Prostate gland (tissue), 2 donors: ENCODE data around the gene CPLX1. TPM values are rescaled to one million over a fixed set of nuclear protein-coding genes. Genes with fewer than 3 reads are reported as not detected.

Experiments
- DNase-seq: peaks from one replicate; pipeline ENCODE4 v3.0.0-alpha.2; 2019; ENCODE audit warnings: low spot score
- H3K27ac ChIP-seq, 2 donors: fragments of 200-600 bp; sonication (generic); 2 replicates each; pipeline ENCODE4 v1.5.1; 2017 to 2019
- H3K27me3 ChIP-seq: fragments of 200-600 bp; sonication (generic); replicated peaks from 2 replicates; pipeline ENCODE4 v1.5.1; 2019; ENCODE audit not compliant: insufficient read depth
- H3K36me3 ChIP-seq, 2 donors: fragments of 200-600 bp; sonication (generic); 1 replicate in 1 of 2; 2 replicates in 1 of 2; pipeline versions ENCODE4 v1.5.1 to v1.8.1; 2017 to 2019
- H3K4me1 ChIP-seq: fragments of 200-600 bp; sonication (generic); replicated peaks from 2 replicates; pipeline ENCODE4 v1.5.1; 2019
- H3K4me3 ChIP-seq, 2 donors: fragments of 200-600 bp; sonication (generic); 2 replicates each; pipeline ENCODE4 v1.5.1; 2017 to 2019
- H3K9me3 ChIP-seq: fragments of 200-600 bp; sonication (generic); 2 replicates; pipeline ENCODE4 v1.5.1; 2017
- CTCF ChIP-seq, 4 experiments: fragments of 200-600 bp in 2 of 4; fragments of 450-650 bp in 2 of 4; sonication (generic) in 2 of 4; IDR thresholded peaks; 1 replicate in 3 of 4; 2 replicates in 1 of 4; pipeline ENCODE4 v1.5.1; 2016 to 2019; ENCODE audit warnings: antibody characterized with exemption in 4 of 4, mild to moderate bottlenecking in 2 of 4, moderate library complexity in 2 of 4
- POLR2A ChIP-seq: fragments of 450-650 bp; IDR thresholded peaks from one replicate; pipeline ENCODE4 v1.6.1; 2016; ENCODE audit warnings: antibody characterized with exemption, mild to moderate bottlenecking
- POLR2AphosphoS5 ChIP-seq: sonication (generic); formaldehyde crosslinking; IDR thresholded peaks from one replicate; pipeline ENCODE4 v1.6.1; 2017; ENCODE audit warnings: antibody characterized with exemption
- WGBS: methylation state at CpG from one replicate; pipeline ENCODE4 v1.1.5; 2018; 5-methylcytosine and 5-hydroxymethylcytosine counted together
- intact Hi-C: fragments of 100-400 bp; cut with DNase I; formaldehyde crosslinking; loops from one replicate; pipeline ENCODE4 v1.14.2; 2022
- total RNA-seq, 2 donors: library from RNA; depleted of rRNA; stranded (reverse); fragments of >200 nt; gene quantifications; one replicate each; pipeline ENCODE4 v1.1.0, GENCODE V29; 2016

CPLX1 gene
- total RNA-seq, 2 donors from 2014 or later = 2.5 to 4.4 TPM

- intact Hi-C loops = no loop called here
Observed at GRCh38 chr4:851701-852430, 25.9 kb upstream of the CPLX1 start.

GRCh38 chr4:850323-850945 is 24.5 kb upstream of the CPLX1 start:
- Histone ChIP-seq H3K36me3 (peaks cover 0 to 5% of the 10 kb centered on the region in 2 donors), H3K4me3 (no peak overlapping the region), H3K27me3 (no peaks in the 10 kb centered on the region), H3K4me1 (no peaks in the 10 kb centered on the region), H3K27ac (no peak overlapping the region), H3K9me3 (no peaks in the 10 kb centered on the region)
- 88% methylated on average over 18 of the region's 18 CpGs for WGBS
- DNase-seq = no peak
- TF ChIP-seq CTCF (IDR thresholded peaks at IDR 0.05) (no peak), POLR2AphosphoS5 (no peak), POLR2A (no peak)
- intact Hi-C loops = no loop called here

More at GRCh38 chr4:851701-852430, 25.9 kb upstream of the CPLX1 start:
- Histone ChIP-seq H3K9me3 (no peaks in the 10 kb centered on the region), H3K4me1 (no peaks in the 10 kb centered on the region), H3K27me3 (no peaks in the 10 kb centered on the region), H3K36me3 (peaks cover 0 to 5% of the 10 kb centered on the region in 2 donors), H3K4me3 (no peak overlapping the region), H3K27ac (no peak overlapping the region)
- DNase-seq = no peak
- TF ChIP-seq POLR2AphosphoS5 (no peak), POLR2A (no peak), CTCF (IDR thresholded peaks at IDR 0.05) (no peak)
- 94% methylated on average over 33 of the region's 33 CpGs for WGBS

GRCh38 chr4:849478-850175 is 23.7 kb upstream of the CPLX1 start:
- no peak for DNase-seq
- whole genome bisulfite sequencing = 92% methylated on average over 47 of the region's 50 CpGs
- intact Hi-C loops = no loop called here
- no peaks in the 10 kb centered on the region for H3K9me3 ChIP-seq
- H3K4me3 ChIP-seq = no peak overlapping the region
- peaks cover 0 to 5% of the 10 kb centered on the region in 2 donors for H3K36me3 ChIP-seq
- no peaks in the 10 kb centered on the region for H3K27me3 ChIP-seq
- no peaks in the 10 kb centered on the region for H3K4me1 ChIP-seq
- no peak for TF ChIP-seq CTCF (IDR thresholded peaks at IDR 0.05)
- no peak for TF ChIP-seq POLR2AphosphoS5
- TF ChIP-seq POLR2A = no peak
- H3K27ac ChIP-seq = no peak overlapping the region

GRCh38 chr4:848803-849477 is 23.0 kb upstream of the CPLX1 start:
- no peak overlapping the region for H3K27ac ChIP-seq
- intact Hi-C loops = no loop called here
- peaks cover 0 to 5% of the 10 kb centered on the region in 2 donors for H3K36me3 ChIP-seq
- no peaks in the 10 kb centered on the region for H3K4me1 ChIP-seq
- no peak for TF ChIP-seq POLR2AphosphoS5
- no peaks in the 10 kb centered on the region for H3K27me3 ChIP-seq
- H3K4me3 ChIP-seq = no peak overlapping the region
- whole genome bisulfite sequencing = 88% methylated on average over 27 of the region's 27 CpGs
- DNase-seq = no peak
- no peaks in the 10 kb centered on the region for H3K9me3 ChIP-seq

GRCh38 chr4:848307-848691 is 22.4 kb upstream of the CPLX1 start:
- H3K4me1 ChIP-seq = no peaks in the 10 kb centered on the region
- peaks cover 0 to 5% of the 10 kb centered on the region in 2 donors for H3K36me3 ChIP-seq
- 89% methylated on average over 16 of the region's 16 CpGs for WGBS
- H3K4me3 ChIP-seq = no peak overlapping the region
- DNase-seq = no peak
- intact Hi-C loops = no loop called here
- H3K9me3 ChIP-seq = no peaks in the 10 kb centered on the region
- H3K27ac ChIP-seq = no peak overlapping the region
- TF ChIP-seq CTCF (IDR thresholded peaks at IDR 0.05) = no peak
- no peak for TF ChIP-seq POLR2A
- TF ChIP-seq POLR2AphosphoS5 = no peak
- no peaks in the 10 kb centered on the region for H3K27me3 ChIP-seq
